Measurements from ENCODE around the gene UIMC1. TPM values are rescaled to one million over a fixed set of nuclear protein-coding genes. Genes with fewer than 3 reads are reported as not detected.

Gene UIMC1
- total and polyA plus RNA-seq, 2 experiments from 2014 or later: 12.6 to 28.2 TPM

DNA sequence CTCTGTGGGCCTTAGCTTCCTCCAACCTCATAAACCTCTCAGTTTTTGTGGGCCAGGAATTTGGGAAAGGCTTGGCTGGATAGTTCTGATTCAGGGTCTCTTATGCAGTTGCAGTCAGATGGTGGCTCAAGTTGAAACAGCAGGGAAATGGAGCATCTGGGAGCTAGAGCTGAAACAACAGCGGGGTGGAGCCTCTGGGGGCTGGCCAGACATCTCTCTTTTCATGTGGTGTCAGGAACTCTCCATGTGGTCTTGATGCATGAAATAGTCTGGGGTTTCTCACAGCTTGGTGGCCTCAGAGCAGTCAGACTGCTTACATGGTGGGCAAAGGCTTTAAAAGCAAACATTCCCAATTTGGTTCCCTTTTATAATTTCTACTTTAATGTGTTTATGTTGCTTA lies 29.4 kb upstream of the UIMC1 start:
- no peaks in the 10 kb centered on the region for H3K36me3 ChIP-seq (replicated peaks; ENCODE audit: insufficient read depth, low read depth)
- H3K4me2 ChIP-seq: no peak overlapping the region
- H3K79me2 ChIP-seq: peaks cover 73% of the 10 kb centered on the region
- TF ChIP-seq, protein P1, sequence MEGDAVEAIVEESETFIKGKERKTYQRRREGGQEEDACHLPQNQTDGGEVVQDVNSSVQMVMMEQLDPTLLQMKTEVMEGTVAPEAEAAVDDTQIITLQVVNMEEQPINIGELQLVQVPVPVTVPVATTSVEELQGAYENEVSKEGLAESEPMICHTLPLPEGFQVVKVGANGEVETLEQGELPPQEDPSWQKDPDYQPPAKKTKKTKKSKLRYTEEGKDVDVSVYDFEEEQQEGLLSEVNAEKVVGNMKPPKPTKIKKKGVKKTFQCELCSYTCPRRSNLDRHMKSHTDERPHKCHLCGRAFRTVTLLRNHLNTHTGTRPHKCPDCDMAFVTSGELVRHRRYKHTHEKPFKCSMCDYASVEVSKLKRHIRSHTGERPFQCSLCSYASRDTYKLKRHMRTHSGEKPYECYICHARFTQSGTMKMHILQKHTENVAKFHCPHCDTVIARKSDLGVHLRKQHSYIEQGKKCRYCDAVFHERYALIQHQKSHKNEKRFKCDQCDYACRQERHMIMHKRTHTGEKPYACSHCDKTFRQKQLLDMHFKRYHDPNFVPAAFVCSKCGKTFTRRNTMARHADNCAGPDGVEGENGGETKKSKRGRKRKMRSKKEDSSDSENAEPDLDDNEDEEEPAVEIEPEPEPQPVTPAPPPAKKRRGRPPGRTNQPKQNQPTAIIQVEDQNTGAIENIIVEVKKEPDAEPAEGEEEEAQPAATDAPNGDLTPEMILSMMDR (IDR thresholded peaks at IDR 0.05; ENCODE audit: poor library complexity): no peak
- no peak for TF ChIP-seq EZH2phosphoT487 (IDR thresholded peaks at IDR 0.05; ENCODE audit: low read depth, severe bottlenecking, unreplicated experiment)
- TF ChIP-seq EZH2 (IDR thresholded peaks at IDR 0.05; ENCODE audit: borderline replicate concordance): no peak
- DNase-seq (ENCODE audit: low spot score): no peak
- no peaks in the 10 kb centered on the region for H3K27me3 ChIP-seq
- H3K4me1 ChIP-seq (ENCODE audit: insufficient read depth): peaks cover 4% of the 10 kb centered on the region
- peaks cover 8% of the 10 kb centered on the region for H4K20me1 ChIP-seq (ENCODE audit: insufficient read depth, poor library complexity, severe bottlenecking)
- WGBS (ENCODE audit: low lambda C conversion rate, missing lambda C conversion rate): 53% methylated on average over 1 of the region's 1 CpG
- no peak overlapping the region for H3K4me3 ChIP-seq
- H3K9me2 ChIP-seq (replicated peaks; ENCODE audit: insufficient read depth): no peaks in the 10 kb centered on the region
- no peaks in the 10 kb centered on the region for H3K9me3 ChIP-seq (ENCODE audit: low read depth)
- no peak overlapping the region for H2AFZ ChIP-seq
- H3K27ac ChIP-seq: no peak overlapping the region

DNA sequence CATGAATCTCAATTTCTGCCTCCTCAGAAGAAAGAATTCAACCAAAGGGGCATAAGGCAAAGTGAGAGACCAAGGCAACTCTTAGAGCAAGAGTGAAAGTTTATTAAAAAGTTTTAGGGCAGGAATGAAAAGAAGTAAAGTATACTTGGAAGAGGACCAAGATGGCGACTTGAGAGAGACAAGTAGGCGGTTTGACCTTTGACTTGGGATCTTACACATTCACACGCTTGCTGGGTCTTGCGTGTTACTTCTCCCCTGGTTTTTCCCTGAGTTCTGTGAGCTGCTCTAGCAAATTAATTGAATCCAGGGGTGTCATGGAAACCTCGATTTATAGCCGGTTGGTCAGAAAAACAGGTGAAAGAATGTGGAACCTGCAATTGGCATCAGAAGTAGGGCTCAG lies 22.9 kb upstream of the UIMC1 start:
- 99% methylated on average over 6 of the region's 6 CpGs for WGBS (ENCODE audit: low lambda C conversion rate, missing lambda C conversion rate)
- H3K27me3 ChIP-seq: no peaks in the 10 kb centered on the region
- H3K36me3 ChIP-seq (replicated peaks; ENCODE audit: insufficient read depth, low read depth): no peaks in the 10 kb centered on the region
- H3K4me3 ChIP-seq: no peak overlapping the region
- no peaks in the 10 kb centered on the region for H4K20me1 ChIP-seq (ENCODE audit: insufficient read depth, poor library complexity, severe bottlenecking)
- peaks cover under 1% of the 10 kb centered on the region for H3K4me1 ChIP-seq (ENCODE audit: insufficient read depth)
- TF ChIP-seq EZH2phosphoT487 (IDR thresholded peaks at IDR 0.05; ENCODE audit: low read depth, severe bottlenecking, unreplicated experiment): no peak
- TF ChIP-seq EZH2 (IDR thresholded peaks at IDR 0.05; ENCODE audit: borderline replicate concordance): no peak
- TF ChIP-seq, protein P1 (IDR thresholded peaks at IDR 0.05; ENCODE audit: poor library complexity): no peak
- no peaks in the 10 kb centered on the region for H3K9me3 ChIP-seq (ENCODE audit: low read depth)
- H3K79me2 ChIP-seq: peaks cover 94% of the 10 kb centered on the region
- no peak overlapping the region for H3K27ac ChIP-seq
- H2AFZ ChIP-seq: no peak overlapping the region
- no peak overlapping the region for H3K4me2 ChIP-seq
- H3K9me2 ChIP-seq (replicated peaks; ENCODE audit: insufficient read depth): no peaks in the 10 kb centered on the region
- no peak for DNase-seq (ENCODE audit: low spot score)

DNA sequence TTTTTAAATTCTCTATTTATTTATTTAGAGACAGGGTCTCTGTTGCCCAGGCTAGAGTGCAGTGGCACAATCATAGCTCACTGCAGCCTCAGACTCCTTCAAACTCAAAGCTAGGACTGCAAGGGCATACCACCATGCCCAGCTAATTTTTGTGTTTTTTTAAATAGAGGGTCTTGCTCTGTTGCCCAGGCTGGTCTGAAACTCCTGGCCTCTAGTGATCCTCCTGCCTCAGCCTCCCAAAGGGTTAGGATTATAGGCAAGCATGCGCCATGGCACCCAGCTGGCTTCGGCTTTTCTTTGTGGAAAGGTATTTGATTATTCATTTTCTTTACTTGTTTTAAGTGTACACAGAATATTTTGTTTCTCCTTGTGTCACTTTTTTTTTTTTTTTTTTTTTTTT lies 21.1 kb upstream of the UIMC1 start:
- no peak for TF ChIP-seq EZH2 (IDR thresholded peaks at IDR 0.05; ENCODE audit: borderline replicate concordance)
- TF ChIP-seq EZH2phosphoT487 (IDR thresholded peaks at IDR 0.05; ENCODE audit: low read depth, severe bottlenecking, unreplicated experiment): no peak
- TF ChIP-seq, protein P1 (IDR thresholded peaks at IDR 0.05; ENCODE audit: poor library complexity): no peak
- Histone ChIP-seq H3K4me2 (no peak overlapping the region), H3K79me2 (peaks cover 93% of the 10 kb centered on the region), H4K20me1 (ENCODE audit: insufficient read depth, poor library complexity, severe bottlenecking) (no peaks in the 10 kb centered on the region), H2AFZ (no peak overlapping the region), H3K4me1 (ENCODE audit: insufficient read depth) (peaks cover 7% of the 10 kb centered on the region), H3K9me3 (ENCODE audit: low read depth) (no peaks in the 10 kb centered on the region), H3K9me2 (replicated peaks; ENCODE audit: insufficient read depth) (no peaks in the 10 kb centered on the region), H3K27ac (no peak overlapping the region), H3K36me3 (replicated peaks; ENCODE audit: insufficient read depth, low read depth) (no peaks in the 10 kb centered on the region), H3K4me3 (no peak overlapping the region), H3K27me3 (no peaks in the 10 kb centered on the region)
- 97% methylated on average over 2 of the region's 2 CpGs for WGBS (ENCODE audit: low lambda C conversion rate, missing lambda C conversion rate)
- DNase-seq (ENCODE audit: low spot score): no peak
